ENCODE results near the gene NUDT15. TPM values are rescaled to one million over a fixed set of nuclear protein-coding genes. Genes with fewer than 3 reads are reported as not detected.
A peak's percentile ranks its signal among the peaks of the same experiment; 100 is the strongest.
"Not testable (repeated sequence)": the region's sequence is repeated elsewhere in the genome, so short reads cannot be mapped to it uniquely, and the experiment has no call there.

Gene NUDT15
- total RNA-seq, 1 donor from 2014 or later: 9.6 TPM

DNA sequence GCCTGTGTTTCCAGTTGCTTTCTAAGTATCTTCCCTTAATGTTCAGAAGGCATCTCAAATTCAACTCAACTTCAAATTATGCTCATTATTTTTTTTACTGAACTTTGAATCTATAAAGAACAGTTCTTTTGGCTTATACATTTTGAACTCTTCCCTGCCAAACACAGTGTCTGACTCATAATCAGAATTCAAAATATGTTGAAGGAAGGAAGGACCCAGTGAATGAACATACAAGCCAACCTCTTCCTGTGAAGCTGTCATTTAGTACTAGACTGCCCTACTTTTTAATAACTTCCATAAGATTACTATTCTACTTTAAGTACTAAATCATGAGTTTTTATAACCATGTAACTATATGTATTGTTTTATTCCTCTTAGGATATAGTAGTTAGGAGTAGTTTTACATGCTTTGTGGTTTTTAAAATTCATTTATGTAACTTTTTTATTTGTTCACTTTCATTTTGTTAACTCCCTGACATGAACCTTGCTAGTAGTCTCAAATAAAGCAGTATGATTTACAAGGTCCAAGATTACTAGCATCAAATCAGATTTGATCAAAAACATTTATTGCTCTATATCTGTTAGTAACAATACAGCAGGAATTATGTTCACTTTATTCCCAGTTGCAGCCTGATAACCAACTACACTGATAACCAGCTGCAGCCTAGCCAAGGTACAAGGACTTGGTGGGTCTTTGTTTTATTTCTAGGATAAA is 6.4 kb downstream of the NUDT15 start:
- DNase-seq: no peak

DNA sequence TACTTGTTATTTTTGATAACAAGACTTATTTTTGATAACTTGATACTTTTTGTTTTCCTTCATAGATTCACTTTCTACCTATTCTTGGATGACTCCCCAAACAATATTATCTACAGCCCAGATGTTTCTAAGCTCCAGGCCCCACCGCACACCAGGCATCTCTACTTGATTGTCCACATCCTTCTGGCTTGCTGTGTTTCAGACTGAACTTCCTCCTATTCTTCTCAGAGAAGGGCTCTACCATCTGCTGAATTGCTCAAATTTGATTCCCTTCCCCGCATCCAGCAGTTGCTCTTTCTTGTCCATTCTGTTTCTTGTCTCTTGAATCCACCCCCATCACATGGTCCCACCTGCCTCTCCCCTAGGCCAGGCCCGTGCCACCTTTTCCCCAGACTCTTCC is 13.0 kb downstream of the NUDT15 start:
- DNase-seq: no peak

DNA sequence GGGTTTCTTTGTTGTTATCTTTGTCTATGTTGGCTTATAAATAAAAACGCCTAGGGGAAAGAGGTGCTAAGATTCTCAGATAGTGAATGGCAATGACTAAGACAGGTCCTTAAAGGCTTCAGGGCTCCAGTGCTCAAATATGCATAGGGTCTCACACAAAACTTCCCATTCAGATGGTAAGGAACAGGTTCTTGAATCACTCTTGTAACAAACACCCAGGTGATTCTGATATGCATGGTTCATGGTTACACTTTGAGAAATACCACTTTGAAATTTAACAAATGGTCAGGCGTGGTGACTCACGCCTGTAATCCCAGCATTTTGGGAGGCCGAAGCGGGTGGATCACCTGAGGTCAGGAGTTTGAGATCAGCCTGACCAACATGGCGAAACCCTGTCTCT is 17.1 kb downstream of the NUDT15 start:
- DNase-seq: no peak

- no peak for DNase-seq
Observed at GRCh38 chr13:48055712-48056111, 18.2 kb downstream of the NUDT15 start.

DNA sequence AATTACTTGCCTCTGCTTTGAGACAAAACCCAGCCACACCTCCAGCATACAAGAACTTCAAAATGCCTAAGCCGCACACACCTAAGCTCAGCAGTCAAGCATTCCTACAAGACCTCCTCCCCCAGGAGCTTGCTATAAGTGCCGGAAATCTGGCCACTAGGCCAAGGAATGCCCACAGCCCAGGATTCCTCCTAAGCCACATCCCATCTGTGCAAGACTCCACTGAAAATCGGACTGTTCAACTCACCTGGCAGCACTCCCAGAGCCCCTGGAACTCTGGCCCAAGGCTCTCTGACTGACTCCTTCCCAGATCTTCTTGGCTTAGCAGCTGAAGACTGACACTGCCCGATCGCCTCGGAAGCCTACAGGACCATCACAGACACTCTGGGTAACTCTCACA is 21.0 kb downstream of the NUDT15 start:
- not testable (repeated sequence) for DNase-seq

DNA sequence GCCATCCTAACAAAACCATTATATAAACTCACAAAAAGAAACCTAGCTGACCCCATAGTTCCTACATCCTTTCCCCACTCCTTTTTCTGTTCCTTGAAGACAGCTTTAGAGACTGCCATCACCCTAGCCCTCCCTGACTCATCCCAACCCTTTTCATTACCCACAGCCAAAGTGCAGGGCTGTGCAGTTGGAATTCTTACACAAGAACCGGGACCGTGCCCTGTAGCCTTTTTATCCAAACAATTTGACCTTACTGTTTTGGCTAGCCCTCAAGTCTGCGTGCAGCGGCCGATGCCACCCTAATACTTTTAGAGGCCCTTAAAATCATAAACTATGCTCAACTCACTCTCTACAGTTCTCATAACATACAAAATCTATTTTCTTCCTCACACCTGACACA is 22.4 kb downstream of the NUDT15 start:
- not testable (repeated sequence) for DNase-seq

GRCh38 chr13:48066310-48066989 is 28.9 kb downstream of the NUDT15 start:
- no peak for DNase-seq

GRCh38 chr13:48068036-48068435 is 30.5 kb downstream of the NUDT15 start:
- DNase-seq: no peak

GRCh38 chr13:48068952-48069351 is 31.4 kb downstream of the NUDT15 start:
- DNase-seq: no peak

GRCh38 chr13:48069573-48069972 is 32.0 kb downstream of the NUDT15 start:
- DNase-seq: no peak

GRCh38 chr13:48070942-48071341 is 33.4 kb downstream of the NUDT15 start:
- DNase-seq: no peak

GRCh38 chr13:48072304-48072703 is 34.8 kb downstream of the NUDT15 start:
- no peak for DNase-seq

GRCh38 chr13:48072787-48073186 is 35.3 kb downstream of the NUDT15 start:
- DNase-seq: no peak

DNA sequence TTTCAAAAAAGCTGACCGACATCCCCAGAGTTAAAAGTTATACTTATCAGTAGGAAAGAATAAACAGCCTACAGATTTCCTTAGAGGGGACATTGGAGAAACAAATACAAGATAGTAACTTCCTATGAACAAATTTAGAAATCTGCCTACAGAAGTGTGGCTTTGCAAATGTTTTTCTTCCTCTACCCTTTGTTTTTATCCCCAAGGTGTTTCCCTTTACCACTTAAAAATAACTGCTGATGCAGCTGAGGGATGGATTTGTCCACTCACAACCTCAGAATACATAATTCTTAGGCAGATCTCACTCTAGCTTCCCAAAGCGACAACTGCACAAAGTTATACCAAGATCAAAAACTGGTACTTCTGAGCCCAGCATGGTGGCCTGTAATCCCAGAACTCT is 36.5 kb downstream of the NUDT15 start:
- DNase-seq: no peak

DNA sequence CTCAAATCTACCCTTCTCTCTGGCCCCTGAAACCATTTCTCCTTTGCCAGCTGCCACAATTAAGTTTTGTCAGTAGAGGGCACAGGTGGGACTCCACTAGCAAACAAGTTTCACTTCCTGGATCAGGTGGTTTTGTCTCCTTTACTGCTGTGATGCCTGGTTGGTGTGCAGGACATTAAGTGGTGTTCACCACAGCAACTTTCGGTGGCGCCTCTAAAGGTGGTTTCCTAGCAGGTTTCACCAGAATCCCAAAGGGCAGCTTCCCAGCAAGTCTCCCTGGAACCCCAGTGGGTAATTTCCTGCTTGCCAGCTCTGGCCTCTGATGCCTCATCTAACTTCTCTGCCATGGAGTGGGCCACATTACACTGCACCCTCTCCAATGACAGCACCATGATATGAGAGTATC is 40.7 kb downstream of the NUDT15 start:
- DNase-seq: no peak

DNA sequence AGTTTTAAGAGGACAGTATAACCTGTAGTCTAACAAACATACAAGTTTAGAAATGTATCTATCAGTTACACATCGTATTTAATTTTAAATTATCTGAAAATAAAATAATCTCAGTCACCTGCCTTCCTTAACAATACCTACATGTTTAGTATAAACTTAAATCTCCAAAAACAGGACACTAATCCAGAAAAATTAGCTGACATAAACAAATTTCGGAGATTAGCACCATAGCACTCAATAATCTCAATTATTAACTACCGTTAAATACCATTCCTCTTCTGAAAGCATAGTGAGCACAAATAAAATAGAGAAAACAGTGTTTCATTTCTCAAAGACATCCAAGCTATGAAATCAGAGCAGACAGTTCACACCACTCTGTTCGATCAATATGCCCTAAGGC is 44.2 kb downstream of the NUDT15 start:
- DNase-seq: no peak

DNA sequence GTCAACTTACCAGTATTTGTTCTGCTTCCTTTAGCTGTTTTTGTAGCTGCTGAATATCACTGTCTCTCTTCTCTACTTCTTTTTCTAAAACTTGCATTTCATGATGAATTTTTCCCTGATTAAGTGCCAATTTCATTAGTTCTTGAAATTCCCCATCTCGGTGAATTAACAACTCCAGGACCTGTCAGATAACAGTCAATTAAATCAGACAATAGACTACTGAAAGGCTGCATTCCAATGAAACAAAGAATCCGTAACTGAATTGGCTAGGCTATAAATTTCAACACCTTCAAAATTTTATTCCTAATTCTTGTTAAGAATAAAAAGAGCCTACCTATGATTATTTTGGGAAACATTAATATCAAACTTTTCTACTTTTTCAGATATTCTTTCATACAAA is 48.7 kb downstream of the NUDT15 start:
- no peak for DNase-seq

- no peak for DNase-seq
Observed at GRCh38 chr13:48093588-48093987, 56.1 kb downstream of the NUDT15 start.

DNA sequence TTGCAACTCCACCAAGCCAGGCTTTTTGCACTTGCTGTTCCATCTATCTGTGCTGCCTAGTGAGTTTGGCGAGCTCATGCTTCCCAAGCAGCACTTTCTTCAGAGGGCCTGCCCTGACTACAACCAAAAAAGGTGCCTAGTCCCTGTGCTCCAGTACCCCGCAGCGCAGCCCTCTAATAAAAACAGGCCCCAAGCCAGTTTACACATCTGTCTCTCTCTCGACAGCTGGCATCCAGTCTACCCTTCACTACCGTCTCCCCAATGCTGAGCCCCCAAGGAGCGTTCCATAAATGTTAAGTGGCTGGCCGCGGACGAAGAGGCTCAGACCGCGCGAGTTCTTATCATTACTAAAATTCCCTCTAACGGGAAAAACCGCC is 56.9 kb downstream of the NUDT15 start:
- DNase-seq: peak; percentile 48

DNA sequence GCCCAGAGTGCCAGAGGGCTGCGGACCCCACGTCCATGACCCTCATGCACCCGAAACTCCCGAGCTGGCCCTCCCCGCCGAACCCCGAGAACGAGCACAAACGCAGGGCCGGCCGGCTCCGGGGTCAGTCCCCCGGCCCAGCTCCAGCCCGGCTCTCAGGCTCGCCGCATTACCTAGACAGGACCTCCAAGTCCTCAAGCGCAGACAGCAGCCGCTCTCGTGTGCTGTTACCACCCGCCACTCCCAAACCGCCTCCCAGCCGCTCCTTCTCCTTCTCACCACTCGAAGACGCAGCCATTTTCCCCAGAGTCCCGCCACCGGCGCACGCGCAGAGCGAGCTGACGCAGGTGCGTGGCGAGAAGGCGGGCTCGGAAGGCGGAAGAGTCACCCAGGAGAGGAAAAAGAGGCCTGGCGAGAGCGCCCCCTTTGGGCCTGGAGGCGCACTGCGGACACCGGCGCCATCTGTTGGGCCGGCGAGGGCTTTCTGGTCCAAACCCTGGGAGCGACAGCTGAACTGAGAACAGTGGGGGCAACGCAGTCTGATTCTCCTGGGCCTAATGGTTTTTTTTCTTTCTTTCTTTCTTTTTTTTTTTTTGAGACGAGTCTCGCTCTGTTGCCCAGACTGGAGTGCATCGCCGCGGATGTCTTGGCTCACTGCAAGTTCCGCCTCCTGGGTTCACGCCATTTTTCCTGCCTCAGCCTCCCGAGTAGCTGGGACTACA is 57.4 kb downstream of the NUDT15 start, which contains the start of gene MED4:
Gene MED4 (minus strand): TSS at position 324 of the 722 bp plus-strand sequence. CDS start 26 bp downstream, at position 298.
- DNase-seq: peak; percentile 98

- no peak for DNase-seq
Observed at GRCh38 chr13:48096670-48097069, 59.1 kb downstream of the NUDT15 start.
